DMS53 treated with DMSO at 0.1 percent for 48 hours (cell line): ENCODE results near the gene PRRC2B.
A peak's percentile ranks its signal among the peaks of the same experiment; 100 is the strongest.

Experiments
- DNase-seq: peaks from one replicate; lab custom pipeline; 2025; ENCODE audit not compliant: unreplicated experiment; lab: John Stamatoyannopoulos, UW

PRRC2B gene

GRCh38 chr9:131407717-131408195, 13.9 kb downstream of the PRRC2B start:
- no peak for DNase-seq

GRCh38 chr9:131409458-131409992, 15.6 kb downstream of the PRRC2B start:
- no peak for DNase-seq

GRCh38 chr9:131410044-131410491, 16.2 kb downstream of the PRRC2B start:
- no peak for DNase-seq

GRCh38 chr9:131411719-131412681, 18.1 kb downstream of the PRRC2B start:
- no peak for DNase-seq

- no peak for DNase-seq
Observed at GRCh38 chr9:131416509-131416908, 22.6 kb downstream of the PRRC2B start.

- DNase-seq = peak; percentile 45
Observed at GRCh38 chr9:131417264-131418142, 23.6 kb downstream of the PRRC2B start.

- DNase-seq = peak; percentile 85
Observed at GRCh38 chr9:131418143-131419025, 24.5 kb downstream of the PRRC2B start.

- DNase-seq = no peak
Observed at GRCh38 chr9:131419026-131419614, 25.2 kb downstream of the PRRC2B start.

- no peak for DNase-seq
Observed at GRCh38 chr9:131419716-131420115, 25.8 kb downstream of the PRRC2B start.

GRCh38 chr9:131420980-131421624, 27.2 kb downstream of the PRRC2B start:
- DNase-seq = no peak

GRCh38 chr9:131421691-131422090, 27.8 kb downstream of the PRRC2B start:
- DNase-seq = no peak

- DNase-seq = peak; percentile 77
Observed at GRCh38 chr9:131422241-131422792, 28.4 kb downstream of the PRRC2B start.

GRCh38 chr9:131423171-131423581, 29.3 kb downstream of the PRRC2B start:
- DNase-seq = peak; percentile 93

- DNase-seq = no peak
Observed at GRCh38 chr9:131426545-131426944, 32.7 kb downstream of the PRRC2B start.

GRCh38 chr9:131429121-131430012, 35.5 kb downstream of the PRRC2B start:
- DNase-seq = no peak

- no peak for DNase-seq
Observed at GRCh38 chr9:131432050-131432449, 38.2 kb downstream of the PRRC2B start.

- DNase-seq = no peak
Observed at GRCh38 chr9:131432597-131433301, 38.9 kb downstream of the PRRC2B start.
